VCaP (cell line): ENCODE data around the gene ABHD10.

Source experiments
- H3K27ac ChIP-seq: fragments of 450-650 bp; 2 replicates; pipeline ENCODE4 v1.5.1; 2017
- TF ChIP-seq, protein P1 (sequence below): fragments of 450-650 bp; conservative IDR thresholded peaks from 2 replicates; pipeline ENCODE4 v1.5.1; 2017; ENCODE audit warnings: mild to moderate bottlenecking, moderate library complexity

Gene ABHD10

DNA sequence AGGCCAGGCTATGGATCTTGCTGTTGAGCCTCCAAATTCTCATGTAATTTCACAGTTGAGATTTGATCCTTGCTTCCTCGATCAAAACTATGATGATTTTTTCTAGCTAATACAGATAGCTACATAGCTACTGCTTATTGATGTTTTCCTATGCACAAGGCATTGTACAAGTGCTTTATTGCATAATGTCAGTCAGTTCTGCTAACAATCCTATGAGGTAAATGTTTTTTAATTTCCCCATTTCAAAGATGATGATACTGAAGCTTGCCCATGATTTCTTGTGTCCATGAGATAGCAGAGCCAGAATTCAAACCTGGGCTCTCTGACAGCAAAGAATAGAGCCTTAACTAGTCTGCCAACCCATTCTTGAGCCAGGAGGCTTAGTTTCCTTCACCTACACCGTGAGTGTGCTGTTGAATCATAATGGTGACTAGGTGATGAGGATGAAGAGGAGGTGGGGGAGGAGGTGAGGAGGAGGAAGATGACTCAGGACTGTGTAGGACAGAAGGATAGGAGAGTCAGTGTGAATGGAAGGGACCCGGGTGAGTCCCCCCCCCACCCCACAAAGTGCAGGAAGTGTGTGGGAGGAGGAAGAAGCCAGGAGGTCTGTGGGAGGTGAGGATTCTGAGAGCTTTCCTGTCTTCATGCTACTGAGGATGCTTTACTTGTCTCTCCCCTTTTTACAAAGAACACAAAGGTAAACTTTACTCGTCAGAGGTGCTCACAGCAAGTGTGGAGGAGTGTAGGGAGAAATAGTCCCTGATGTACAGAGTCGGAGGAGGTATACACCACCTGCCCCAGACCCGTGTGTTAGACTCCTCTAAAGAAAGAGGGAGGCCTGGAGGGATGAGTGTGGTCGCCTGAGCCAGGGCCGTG, 23.5 kb downstream of the ABHD10 start:
- TF ChIP-seq, protein P1, sequence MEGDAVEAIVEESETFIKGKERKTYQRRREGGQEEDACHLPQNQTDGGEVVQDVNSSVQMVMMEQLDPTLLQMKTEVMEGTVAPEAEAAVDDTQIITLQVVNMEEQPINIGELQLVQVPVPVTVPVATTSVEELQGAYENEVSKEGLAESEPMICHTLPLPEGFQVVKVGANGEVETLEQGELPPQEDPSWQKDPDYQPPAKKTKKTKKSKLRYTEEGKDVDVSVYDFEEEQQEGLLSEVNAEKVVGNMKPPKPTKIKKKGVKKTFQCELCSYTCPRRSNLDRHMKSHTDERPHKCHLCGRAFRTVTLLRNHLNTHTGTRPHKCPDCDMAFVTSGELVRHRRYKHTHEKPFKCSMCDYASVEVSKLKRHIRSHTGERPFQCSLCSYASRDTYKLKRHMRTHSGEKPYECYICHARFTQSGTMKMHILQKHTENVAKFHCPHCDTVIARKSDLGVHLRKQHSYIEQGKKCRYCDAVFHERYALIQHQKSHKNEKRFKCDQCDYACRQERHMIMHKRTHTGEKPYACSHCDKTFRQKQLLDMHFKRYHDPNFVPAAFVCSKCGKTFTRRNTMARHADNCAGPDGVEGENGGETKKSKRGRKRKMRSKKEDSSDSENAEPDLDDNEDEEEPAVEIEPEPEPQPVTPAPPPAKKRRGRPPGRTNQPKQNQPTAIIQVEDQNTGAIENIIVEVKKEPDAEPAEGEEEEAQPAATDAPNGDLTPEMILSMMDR: no peak
- H3K27ac ChIP-seq: no peak overlapping the region

DNA sequence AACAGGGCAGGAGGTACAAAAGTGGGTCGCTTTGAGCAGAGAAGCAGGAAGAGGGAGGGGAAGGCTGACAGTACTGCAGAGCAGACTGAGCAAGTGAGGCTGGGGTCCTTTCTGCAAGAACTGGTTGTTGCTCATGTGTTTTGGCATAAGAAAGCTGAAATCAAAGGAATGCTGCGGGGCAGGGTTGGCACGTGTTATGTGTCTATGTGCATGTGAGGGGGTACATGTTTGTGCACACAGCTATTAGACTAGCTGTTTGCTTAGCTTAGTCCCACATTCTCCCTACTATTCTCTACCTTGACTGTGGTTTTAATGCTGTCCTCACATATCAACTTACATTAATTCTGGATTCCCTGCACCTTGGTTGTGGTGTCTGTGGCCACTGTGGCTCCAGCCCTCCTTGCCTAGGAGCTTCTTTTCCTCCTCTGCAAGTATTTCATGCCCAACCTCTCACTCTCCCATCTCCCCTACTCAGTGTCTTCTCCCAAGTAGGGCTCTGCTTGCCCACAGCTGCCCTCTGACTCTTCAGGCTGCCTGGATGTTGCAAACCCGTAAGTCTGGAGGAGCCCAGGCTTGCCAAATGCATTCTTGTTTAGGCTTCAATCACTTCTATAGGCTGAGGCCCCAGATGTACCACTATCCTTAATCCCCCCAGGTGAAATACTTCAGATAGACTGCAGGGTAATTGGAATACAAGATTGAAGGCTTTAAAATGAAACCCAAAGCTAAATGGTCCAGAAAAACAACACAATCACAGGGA, 24.7 kb downstream of the ABHD10 start:
- TF ChIP-seq, protein P1: no peak
- no peak overlapping the region for H3K27ac ChIP-seq

GRCh38 chr3:112004187-112004586, 25.4 kb downstream of the ABHD10 start:
- H3K27ac ChIP-seq: no peak overlapping the region
- TF ChIP-seq, protein P1: no peak

DNA sequence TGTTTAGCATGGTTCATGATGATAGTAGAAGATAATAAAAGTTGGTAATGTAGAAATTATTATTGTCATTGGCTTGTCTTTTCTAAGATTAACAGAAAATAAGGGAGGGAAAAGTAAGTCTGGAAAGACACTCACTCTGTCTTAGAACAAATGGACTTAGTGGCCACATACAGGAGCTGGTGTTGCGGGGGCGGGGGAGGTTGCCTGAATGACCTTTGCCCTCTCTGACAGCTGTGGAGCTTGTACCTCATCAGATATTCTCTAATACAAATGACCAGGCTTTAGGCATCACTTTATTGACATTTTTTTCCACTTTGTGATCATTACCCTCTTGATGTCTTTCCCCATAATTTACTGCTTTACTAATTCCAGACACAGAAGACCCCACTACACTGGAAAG, 25.8 kb downstream of the ABHD10 start:
- TF ChIP-seq, protein P1: no peak
- no peak overlapping the region for H3K27ac ChIP-seq

GRCh38 chr3:112005091-112005672, 26.4 kb downstream of the ABHD10 start:
- TF ChIP-seq, protein P1: no peak
- no peak overlapping the region for H3K27ac ChIP-seq

GRCh38 chr3:112007633-112008032, 28.8 kb downstream of the ABHD10 start:
- TF ChIP-seq, protein P1: no peak
- no peak overlapping the region for H3K27ac ChIP-seq

DNA sequence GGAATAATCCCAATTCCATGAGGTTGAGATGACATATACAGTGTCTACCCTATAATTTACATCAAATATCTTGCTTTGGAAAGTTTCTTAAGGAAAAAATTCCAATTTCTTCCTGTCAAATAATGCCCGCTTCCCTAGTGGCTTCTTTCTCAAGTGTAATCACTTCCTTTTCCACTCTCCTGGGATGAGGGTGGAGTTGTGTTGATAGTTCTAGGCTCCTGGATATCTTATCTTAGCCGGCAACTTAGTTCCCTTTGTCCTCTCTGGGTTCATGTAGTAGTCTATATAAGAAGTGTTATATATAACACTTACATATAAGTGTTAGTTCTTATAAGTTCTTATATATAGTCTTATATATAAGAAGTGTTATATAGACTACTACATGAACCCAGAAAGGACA, 30.8 kb downstream of the ABHD10 start:
- TF ChIP-seq, protein P1: no peak
- no peak overlapping the region for H3K27ac ChIP-seq
